HepG2 (cell line): ENCODE measurements around the gene U2SURP. TPM values are rescaled to one million over a fixed set of nuclear protein-coding genes. Genes with fewer than 3 reads are reported as not detected.

Experiments
- ATAC-seq: fragments of 200-7000 bp; cut with Tn5 transposase; 3 replicates; pipeline ENCODE4 v1.9.1; 2020; ENCODE audit warnings: mild to moderate bottlenecking, moderate library complexity
- BruUV-seq: library from RNA; stranded (reverse); fragments of 400-500 nt; replicated peaks from 2 replicates; lab custom pipeline; 2021; lab: Mats Ljungman, UMichigan
- CTCF ChIA-PET: fragments of 300-600 bp; formaldehyde crosslinking; extraction: SDS; loops from one replicate; lab custom pipeline; 2021; ENCODE audit warnings: low total read pairs, inconsistent platforms, low intra/inter-chr PET ratio; lab: Yijun Ruan, JAX
- POLR2A ChIA-PET: fragments of 350-600 bp; sonication (Branson Sonifier 250); formaldehyde crosslinking; loops from one replicate; lab custom pipeline; 2020; ENCODE audit warnings: antibody characterized with exemption, inconsistent platforms; lab: Yijun Ruan, JAX
- DNase-seq: peaks from one replicate; pipeline ENCODE4 v3.0.0-alpha.2; 2015; ENCODE audit warnings: low spot score
- FAIRE-seq: peaks from 3 replicates; lab custom pipeline; 2011; peaks lifted over from hg19 to GRCh38; lab: Jason Lieb, UNC
- H2AFZ ChIP-seq: one replicate; pipeline ENCODE4 v1.6.1; 2011; ENCODE audit warnings: low read length, inconsistent platforms
- H3K27ac ChIP-seq: fragments of 300-600 bp; 3 replicates; pipeline ENCODE4 v1.8.0; 2011; ENCODE audit warnings: mixed run types, mild to moderate bottlenecking, mixed read lengths, low read length, inconsistent platforms; ENCODE audit not compliant: insufficient read depth; ENCODE audit errors: extremely low read length
- H3K27me3 ChIP-seq, 2 experiments: fragments of 200-600 bp in 1 of 2; 2 replicates in 1 of 2; 3 replicates in 1 of 2; pipeline versions ENCODE4 v1.6.0 to v1.8.0; 2011; ENCODE audit warnings: low read length in 2 of 2, mild to moderate bottlenecking in 2 of 2, moderate library complexity in 2 of 2, inconsistent platforms in 1 of 2; ENCODE audit not compliant: insufficient read depth in 2 of 2, control insufficient read depth in 1 of 2
- H3K36me3 ChIP-seq, 2 experiments: fragments of 200-600 bp in 1 of 2; replicated peaks in 1 of 2; 2 replicates in 1 of 2; 3 replicates in 1 of 2; pipeline versions ENCODE4 v1.5.1 to v1.8.0; 2011; ENCODE audit warnings: low read length in 2 of 2, inconsistent platforms in 1 of 2; ENCODE audit not compliant: insufficient read depth in 2 of 2, control insufficient read depth in 1 of 2
- H3K4me1 ChIP-seq: 2 replicates; pipeline ENCODE4 v1.5.1; 2012; ENCODE audit warnings: low read length, inconsistent platforms; ENCODE audit not compliant: insufficient read depth
- H3K4me2 ChIP-seq: 2 replicates; pipeline ENCODE4 v1.6.0; 2011; ENCODE audit warnings: low read depth, low read length, inconsistent platforms
- H3K4me3 ChIP-seq, 3 experiments: fragments of 200-600 bp in 1 of 3; sonication (generic), shearing (Covaris generic) in 1 of 3; replicated peaks in 1 of 3; 2 replicates each; pipeline ENCODE4 v1.5.1; 2011 to 2016; ENCODE audit warnings: low read length in 3 of 3, inconsistent platforms in 2 of 3, low read depth in 2 of 3, mild to moderate bottlenecking in 2 of 3, control low read depth in 1 of 3, mixed read lengths in 1 of 3; ENCODE audit not compliant: insufficient read depth in 1 of 3
- H3K79me2 ChIP-seq: one replicate; pipeline ENCODE4 v1.6.1; 2011; ENCODE audit warnings: low read length, inconsistent platforms; ENCODE audit not compliant: insufficient read depth
- H3K9ac ChIP-seq: 2 replicates; pipeline ENCODE4 v1.6.0; 2011; ENCODE audit warnings: mild to moderate bottlenecking, low read depth, low read length, inconsistent platforms; ENCODE audit not compliant: insufficient read depth
- H3K9me3 ChIP-seq: 2 replicates; pipeline ENCODE4 v1.5.1; 2012; ENCODE audit warnings: mild to moderate bottlenecking, low read length
- H4K20me1 ChIP-seq: 2 replicates; pipeline ENCODE4 v1.6.0; 2011; ENCODE audit warnings: inconsistent platforms, mild to moderate bottlenecking, low read length, moderate library complexity; ENCODE audit not compliant: insufficient read depth
- AGO1 ChIP-seq: fragments of 200-400 bp; formaldehyde crosslinking; IDR thresholded peaks from 2 replicates; pipeline ENCODE4 v1.6.1; 2017; ENCODE audit warnings: mild to moderate bottlenecking, low read depth, low read length, moderate library complexity; ENCODE audit not compliant: poor library complexity, severe bottlenecking
- MZF1 ChIP-seq: sonication (generic); formaldehyde crosslinking; IDR thresholded peaks from 2 replicates; pipeline ENCODE4 v1.8.1; 2023; ENCODE audit warnings: mild to moderate bottlenecking, missing genetic modification reagents, borderline replicate concordance
- NAIF1 ChIP-seq: sonication (generic); formaldehyde crosslinking; IDR thresholded peaks from 2 replicates; pipeline ENCODE4 v1.5.0; 2020; ENCODE audit warnings: mild to moderate bottlenecking, missing genetic modification reagents, borderline replicate concordance
- NFE2L2 ChIP-seq: fragments of 150-350 bp; IDR thresholded peaks from 2 replicates; pipeline ENCODE4 v1.6.1; 2014; ENCODE audit warnings: low read length
- PHF21A ChIP-seq: sonication (generic); formaldehyde crosslinking; IDR thresholded peaks from 2 replicates; pipeline ENCODE4 v1.5.0; 2020; ENCODE audit warnings: mild to moderate bottlenecking, missing genetic modification reagents
- ZNF253 ChIP-seq: sonication (generic); formaldehyde crosslinking; IDR thresholded peaks from 2 replicates; pipeline ENCODE4 v1.8.0; 2022; ENCODE audit warnings: mild to moderate bottlenecking, missing genetic modification reagents, borderline replicate concordance
- ZNF354B ChIP-seq: sonication (generic); formaldehyde crosslinking; IDR thresholded peaks from 2 replicates; pipeline ENCODE4 v1.8.0; 2022; ENCODE audit warnings: mild to moderate bottlenecking, missing genetic modification reagents
- ZNF468 ChIP-seq: sonication (generic); formaldehyde crosslinking; IDR thresholded peaks from 2 replicates; pipeline ENCODE4 v1.8.0; 2022; ENCODE audit warnings: mild to moderate bottlenecking, moderate library complexity, missing genetic modification reagents
- WGBS: methylation state at CpG from one replicate; pipeline ENCODE4 v1.1.6; 2017; ENCODE audit warnings: low lambda C conversion rate; 5-methylcytosine and 5-hydroxymethylcytosine counted together
- in situ Hi-C: cut with HindIII; loops from 2 replicates; pipeline ENCODE4 v1.10.0; 2017; ENCODE audit warnings: low pct_unique_long_range_greater_than_20kb; ENCODE audit not compliant: extremely low pct_ligation_motif_present
- intact Hi-C: fragments of 100-400 bp; cut with micrococcal nuclease; formaldehyde crosslinking; loops from one replicate; pipeline ENCODE4 v1.10.0; 2022; ENCODE audit not compliant: unreplicated experiment
- polyA plus RNA-seq, 8 experiments: library from polyadenylated mRNA; depleted of rRNA in 3 of 8; stranded (reverse) in 7 of 8; unstranded in 1 of 8; fragments of >200 nt; fragmentation: Illumina TruSeq in 4 of 8; extraction: Trizol in 4 of 8; gene quantifications; 2 replicates each; pipeline versions ENCODE4 v1.2.1 to v1.2.3, GENCODE V29; 2011 to 2016; ENCODE audit warnings: low read depth in 4 of 8, missing spikeins in 1 of 8, mixed read lengths in 1 of 8; ENCODE audit not compliant: insufficient read depth in 1 of 8
- total RNA-seq, 5 experiments: library from RNA; depleted of rRNA; stranded (reverse); fragments of >200 nt; fragmentation: Illumina TruSeq; extraction: Trizol; gene quantifications; 2 replicates each; pipeline ENCODE4 v1.2.3, GENCODE V29; 2016; ENCODE audit warnings: low read depth in 1 of 5
- TF ChIP-seq, protein P1 (sequence below): IDR thresholded peaks from 2 replicates; pipeline ENCODE4 v1.6.1; 2016; ENCODE audit warnings: low read depth
- TF ChIP-seq, protein P2 (sequence below): sonication (generic); formaldehyde crosslinking; IDR thresholded peaks from 2 replicates; pipeline ENCODE4 v1.8.0; 2022; ENCODE audit warnings: mild to moderate bottlenecking, missing genetic modification reagents, moderate library complexity

The U2SURP gene
- total and polyA plus RNA-seq, 2 of the 13 experiments (the other 11 are each of a cell fraction or from before 2014, with no cell fraction given) = 55.9 to 173 TPM

GRCh38 chr3:143065364-143065763 is 64.0 kb downstream of the U2SURP start:
- WGBS = 90% methylated on average over 2 of the region's 2 CpGs
- H3K27ac ChIP-seq = no peak overlapping the region
- no peak for TF ChIP-seq ZNF468 (CRISPR knock-in tag)
- TF ChIP-seq ZNF253 = no peak
- no peak for TF ChIP-seq ZNF354B (CRISPR knock-in tag)
- TF ChIP-seq, protein P1, sequence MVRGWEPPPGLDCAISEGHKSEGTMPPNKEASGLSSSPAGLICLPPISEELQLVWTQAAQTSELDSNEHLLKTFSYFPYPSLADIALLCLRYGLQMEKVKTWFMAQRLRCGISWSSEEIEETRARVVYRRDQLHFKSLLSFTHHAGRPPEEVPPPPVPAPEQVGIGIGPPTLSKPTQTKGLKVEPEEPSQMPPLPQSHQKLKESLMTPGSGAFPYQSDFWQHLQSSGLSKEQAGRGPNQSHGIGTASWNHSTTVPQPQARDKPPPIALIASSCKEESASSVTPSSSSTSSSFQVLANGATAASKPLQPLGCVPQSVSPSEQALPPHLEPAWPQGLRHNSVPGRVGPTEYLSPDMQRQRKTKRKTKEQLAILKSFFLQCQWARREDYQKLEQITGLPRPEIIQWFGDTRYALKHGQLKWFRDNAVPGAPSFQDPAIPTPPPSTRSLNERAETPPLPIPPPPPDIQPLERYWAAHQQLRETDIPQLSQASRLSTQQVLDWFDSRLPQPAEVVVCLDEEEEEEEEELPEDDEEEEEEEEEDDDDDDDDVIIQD (CRISPR knock-in tag) = no peak
- no peak for TF ChIP-seq PHF21A (CRISPR knock-in tag)
- no peak for TF ChIP-seq NFE2L2
- no peak for TF ChIP-seq NAIF1 (CRISPR knock-in tag)
- no peak for TF ChIP-seq AGO1
- no peak for TF ChIP-seq MZF1 (CRISPR knock-in tag)
- TF ChIP-seq, protein P2, sequence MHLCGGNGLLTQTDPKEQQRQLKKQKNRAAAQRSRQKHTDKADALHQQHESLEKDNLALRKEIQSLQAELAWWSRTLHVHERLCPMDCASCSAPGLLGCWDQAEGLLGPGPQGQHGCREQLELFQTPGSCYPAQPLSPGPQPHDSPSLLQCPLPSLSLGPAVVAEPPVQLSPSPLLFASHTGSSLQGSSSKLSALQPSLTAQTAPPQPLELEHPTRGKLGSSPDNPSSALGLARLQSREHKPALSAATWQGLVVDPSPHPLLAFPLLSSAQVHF (CRISPR knock-in tag) = no peak
- TF ChIP-seq, all 625 proteins: peak for 0
- FAIRE-seq = no peak
- DNase-seq = no peak
- ChIA-PET POLR2A (no interaction called here), CTCF (no interaction called here)
- Histone ChIP-seq H2AFZ (no peak overlapping the region), H3K79me2 (no peaks in the 10 kb centered on the region), H3K27me3 (no peaks in the 10 kb centered on the region), H4K20me1 (no peaks in the 10 kb centered on the region), H3K9ac (no peak overlapping the region), H3K4me1 (peaks cover 8% of the 10 kb centered on the region; the same call in 1 of the 2 replicates), H3K36me3 (no peaks in the 10 kb centered on the region; a peak in 1 of 5 replicates), H3K4me3 (no peak overlapping the region), H3K9me3 (no peaks in the 10 kb centered on the region), H3K4me2 (no peak overlapping the region)
- intact Hi-C loops = no loop called here
- no TSS peak for BruUV-seq
- in situ Hi-C loops = no loop called here
- peak; percentile 42 for ATAC-seq
